GM12878 (cell line): ENCODE results near the gene HCFC2.

Experiments
- ATF2 ChIP-seq: IDR thresholded peaks from 2 replicates; pipeline ENCODE4 v1.6.1; 2012; ENCODE audit warnings: low read length, inconsistent platforms
- ATF7 ChIP-seq: fragments of 450-650 bp; IDR thresholded peaks from 2 replicates; pipeline ENCODE4 v1.6.1; 2016; ENCODE audit warnings: low read depth, mild to moderate bottlenecking
- CTCF ChIP-seq, 3 experiments: IDR thresholded peaks in 2 of 3; conservative IDR thresholded peaks in 1 of 3; 2 replicates each; pipeline ENCODE4 v1.5.1; 2011; ENCODE audit warnings: low read depth in 3 of 3, low read length in 3 of 3, mild to moderate bottlenecking in 3 of 3, control low read depth in 2 of 3, moderate library complexity in 2 of 3, inconsistent platforms in 1 of 3, mixed read lengths in 1 of 3; ENCODE audit not compliant: control insufficient read depth in 2 of 3, insufficient read depth in 1 of 3; ENCODE audit errors: extremely low read depth in 1 of 3
- EED ChIP-seq: sonication (generic); IDR thresholded peaks from 2 replicates; pipeline ENCODE4 v1.6.1; 2016; ENCODE audit warnings: antibody characterized with exemption, low read depth
- EZH2 ChIP-seq: IDR thresholded peaks from 2 replicates; pipeline ENCODE4 v1.6.1; 2012; ENCODE audit warnings: low read depth, mild to moderate bottlenecking, control low read depth, inconsistent platforms, low read length, borderline replicate concordance; ENCODE audit not compliant: control insufficient read depth
- JUND ChIP-seq: IDR thresholded peaks from 2 replicates; pipeline ENCODE4 v1.6.1; 2012; ENCODE audit warnings: low read depth, mild to moderate bottlenecking, low read length, improper control_type of control experiment, moderate library complexity
- NRF1 ChIP-seq: conservative IDR thresholded peaks from 2 replicates; pipeline ENCODE4 v1.6.1; 2011; ENCODE audit warnings: mild to moderate bottlenecking, low read depth, low read length, improper control_type of control experiment
- POLR2A ChIP-seq: IDR thresholded peaks from 2 replicates; pipeline ENCODE4 v1.6.1; 2011; ENCODE audit warnings: low read depth, mild to moderate bottlenecking, low read length
- PRDM15 ChIP-seq: fragments of 450-650 bp; formaldehyde crosslinking; IDR thresholded peaks from 2 replicates; pipeline ENCODE4 v1.4.0; 2020; ENCODE audit warnings: mild to moderate bottlenecking, moderate library complexity
- SREBF2 ChIP-seq: IDR thresholded peaks from 2 replicates; pipeline ENCODE4 v1.6.1; 2012; ENCODE audit warnings: mild to moderate bottlenecking, low read length
- ZNF24 ChIP-seq: fragments of 450-650 bp; IDR thresholded peaks from 2 replicates; pipeline ENCODE4 v1.6.1; 2017; ENCODE audit warnings: antibody characterized with exemption, mild to moderate bottlenecking
- ZNF274 ChIP-seq: IDR thresholded peaks from one replicate; pipeline ENCODE4 v1.8.0; 2011; ENCODE audit not compliant: insufficient read length, insufficient read depth
- ZNF592 ChIP-seq: fragments of 450-650 bp; IDR thresholded peaks from 2 replicates; pipeline ENCODE4 v1.6.1; 2017; ENCODE audit warnings: mild to moderate bottlenecking, moderate library complexity
- TF ChIP-seq, protein P1 (sequence below): IDR thresholded peaks from 2 replicates; pipeline ENCODE4 v1.6.1; 2011; ENCODE audit warnings: low read depth, low read length, improper control_type of control experiment, borderline replicate concordance

- TF ChIP-seq ZNF274 (no peak), CTCF (IDR thresholded peaks at IDR 0.05 in 2 of 3, conservative IDR thresholded peaks at IDR 0.05 in 1 of 3; ENCODE audit: control insufficient read depth in 2 of 3, extremely low read depth in 1 of 3, insufficient read depth in 1 of 3, low read depth in 3 of 3, low read length in 3 of 3) (no peak), JUND (no peak), ATF7 (no peak), ZNF592 (no peak), EZH2 (no peak), EED (no peak), POLR2A (no peak), NRF1 (no peak), ATF2 (no peak), PRDM15 (CRISPR knock-in tag) (no peak), ZNF24 (no peak), SREBF2 (no peak)
- TF ChIP-seq, protein P1, sequence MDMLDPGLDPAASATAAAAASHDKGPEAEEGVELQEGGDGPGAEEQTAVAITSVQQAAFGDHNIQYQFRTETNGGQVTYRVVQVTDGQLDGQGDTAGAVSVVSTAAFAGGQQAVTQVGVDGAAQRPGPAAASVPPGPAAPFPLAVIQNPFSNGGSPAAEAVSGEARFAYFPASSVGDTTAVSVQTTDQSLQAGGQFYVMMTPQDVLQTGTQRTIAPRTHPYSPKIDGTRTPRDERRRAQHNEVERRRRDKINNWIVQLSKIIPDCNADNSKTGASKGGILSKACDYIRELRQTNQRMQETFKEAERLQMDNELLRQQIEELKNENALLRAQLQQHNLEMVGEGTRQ, result no peak
Measured at GRCh38 chr12:104049278-104049902, 14.9 kb upstream of the HCFC2 start.
